ENCODE data around the gene SPTSSB. TPM values are rescaled to one million over a fixed set of nuclear protein-coding genes. Genes with fewer than 3 reads are reported as not detected.

The SPTSSB gene
- 3.7 TPM for total RNA-seq (2021; ENCODE audit: unreplicated experiment)
- 3.1 TPM for polyA plus RNA-seq (2012; ENCODE audit: insufficient read length)
- Bru-seq, nascent RNA = percentile 34 among the genes with signal in this experiment
- percentile 38 among the genes with signal in this experiment for BruChase-seq, experiment 1, labeled RNA remaining after a 2-hour chase
- BruChase-seq, experiment 2, labeled RNA remaining after a 6-hour chase = percentile 38 among the genes with signal in this experiment
- long read RNA-seq, partial matches to known transcripts = 0 of 4 reads
- long read RNA-seq, other reads (novel, unspliced or antisense) = 0 of 4 reads

- ChIA-PET CTCF (interaction anchor here (0.5 kb wide), 1 partner anchor 1057 kb away, joined by 4 read pairs; no protein-coding TSS in a partner anchor), POLR2A (no interaction called here)
- DNase-seq (ENCODE audit: low read depth, low spot score) (no peak), ATAC-seq (peak; percentile 85)
- Histone ChIP-seq H3K9me3 (ENCODE audit: control insufficient read depth, insufficient read depth, low read depth, low read length) (no peaks in the 10 kb centered on the region), H3K36me3 (ENCODE audit: control insufficient read depth, insufficient read depth, low read length) (no peaks in the 10 kb centered on the region), H3K27me3 (ENCODE audit: control insufficient read depth, insufficient read depth, low read length) (peaks cover 19% of the 10 kb centered on the region), H3K4me1 (ENCODE audit: control insufficient read depth, insufficient read depth, low read length) (no peaks in the 10 kb centered on the region; the same call in 1 of the 2 replicates), H3K27ac (ENCODE audit: low read length) (no peak within 1 kb of the TSS), H3K4me3 (ENCODE audit: low read depth in 2 of 2, low read length in 2 of 2) (peak within 1 kb of the TSS; percentile 50 to 69)
- TF ChIP-seq SIN3A (IDR thresholded peaks at IDR 0.05; ENCODE audit: borderline replicate concordance, insufficient read depth, low read depth, low read length) = no peak
- no peak for TF ChIP-seq POLR2AphosphoS5 (IDR thresholded peaks at IDR 0.05; ENCODE audit: low read depth, low read length)
- no peak for TF ChIP-seq REST (IDR thresholded peaks at IDR 0.05; ENCODE audit: insufficient read depth in 1 of 2, low read depth in 2 of 2, low read length in 1 of 2)
- TF ChIP-seq CTCF (IDR thresholded peaks at IDR 0.05) = peak; percentile 73
- TF ChIP-seq TCF7L2 (IDR thresholded peaks at IDR 0.05; ENCODE audit: low read depth, low read length) = no peak
- no TSS peak for BruUV-seq (replicated peaks)
- in situ Hi-C loops (cut with HindIII; ENCODE audit: low pct_unique_long_range_greater_than_20kb, low sequenced_read_pairs) (no loop called here), intact Hi-C loops (cut with micrococcal nuclease; ENCODE audit: unreplicated experiment) (no loop called here)
Observed at GRCh38 chr3:161371441-161372320, at the start of gene SPTSSB. TSS of gene SPTSSB (minus strand) at chr3:161371517. CDS start at chr3:161346323, 25,194 bp downstream.

- H3K4me3 ChIP-seq (ENCODE audit: low read depth in 2 of 2, low read length in 2 of 2) = peak overlapping the region in 1 of 2 experiments; percentile 23; a peak in 1 of 4 replicates
- H3K27me3 ChIP-seq (ENCODE audit: control insufficient read depth, insufficient read depth, low read length) = no peaks in the 10 kb centered on the region
- H3K9me3 ChIP-seq (ENCODE audit: control insufficient read depth, insufficient read depth, low read depth, low read length) = peaks cover 14% of the 10 kb centered on the region; the same call in 1 of the 2 replicates
- no TSS peak for BruUV-seq (replicated peaks)
- H3K27ac ChIP-seq (ENCODE audit: low read length) = peak overlapping the region; percentile 32
- peaks cover 10% of the 10 kb centered on the region for H3K4me1 ChIP-seq (ENCODE audit: control insufficient read depth, insufficient read depth, low read length)
- peak; percentile 80 for TF ChIP-seq TCF7L2 (IDR thresholded peaks at IDR 0.05; ENCODE audit: low read depth, low read length)
- TF ChIP-seq REST (IDR thresholded peaks at IDR 0.05; ENCODE audit: insufficient read depth in 1 of 2, low read depth in 2 of 2, low read length in 1 of 2) = no peak
- peak; percentile 52; the same call in 1 of the 2 replicates for TF ChIP-seq POLR2AphosphoS5 (IDR thresholded peaks at IDR 0.05; ENCODE audit: low read depth, low read length)
- peak; percentile 14; the same call in 1 of the 2 replicates for TF ChIP-seq CTCF (IDR thresholded peaks at IDR 0.05)
- ChIA-PET CTCF (interaction anchor here (0.7 kb wide), 1 partner anchor 735 kb away, joined by 4 read pairs; no protein-coding TSS in a partner anchor), POLR2A (no interaction called here)
- no peak for DNase-seq (ENCODE audit: low read depth, low spot score)
- ATAC-seq = peak; percentile 84
- in situ Hi-C loops (cut with HindIII; ENCODE audit: low pct_unique_long_range_greater_than_20kb, low sequenced_read_pairs) = no loop called here
- intact Hi-C loops (cut with micrococcal nuclease; ENCODE audit: unreplicated experiment) = loop anchor here (5.0 to 10.0 kb wide), 4 partner anchors 148 to 716 kb away; no protein-coding TSS in a partner anchor
- H3K36me3 ChIP-seq (ENCODE audit: control insufficient read depth, insufficient read depth, low read length) = no peaks in the 10 kb centered on the region
Observed at GRCh38 chr3:161420746-161421145, 49.4 kb upstream of the SPTSSB start.

Measured in Panc1 (cell line).